ENCODE results near the gene BBS9.

GRCh38 chr7:33500703-33501701 lies 371.6 kb downstream of the BBS9 start:
- no peak for TF ChIP-seq EZH2phosphoT487 (IDR thresholded peaks at IDR 0.05; ENCODE audit: low read length)
- no peak for TF ChIP-seq CTCF (IDR thresholded peaks at IDR 0.05; ENCODE audit: low read length)
- no peak for TF ChIP-seq EZH2 (optimal IDR thresholded peaks at IDR 0.05; ENCODE audit: low read depth, low read length)
